Measurements from ENCODE around the gene DMGDH. TPM values are rescaled to one million over a fixed set of nuclear protein-coding genes. Genes with fewer than 3 reads are reported as not detected.

DMGDH gene
- total and polyA plus RNA-seq, 2 donors (not counting 1 experiment from before 2014, with no cell fraction given) = 0.47 to 0.63 TPM

- peak; percentile 66 for ATAC-seq (ENCODE audit: low read depth)
- TF ChIP-seq EZH2 (IDR thresholded peaks at IDR 0.05; ENCODE audit: borderline replicate concordance, insufficient read depth, low read depth, low read length, poor library complexity, severe bottlenecking) (no peak), CTCF (IDR thresholded peaks at IDR 0.05) (no peak)
- CTCF ChIA-PET = interaction anchor here (0.7 to 4.6 kb wide), 14 partner anchors 10 to 665 kb away, joined by 3 to 41 read pairs (median 4); partner anchors contain the start of gene SCAMP1
These were observed 84.3 kb downstream of the DMGDH start, which contains the start of gene ARSB for GRCh38 chr5:78985116-78985724. TSS of gene ARSB (minus strand) at chr5:78985310. CDS start at chr5:78985248, 62 bp downstream.

More at GRCh38 chr5:78985116-78985724, 84.3 kb downstream of the DMGDH start, which contains the start of gene ARSB:
- peak; percentile 88 for DNase-seq
- Mint-ChIP-seq H3K27ac (peak within 1 kb of the TSS; percentile 98), H3K4me3 (peak within 1 kb of the TSS; percentile 89), H3K4me1 (peaks cover 38% of the 10 kb centered on the region), H3K27me3 (no peaks in the 10 kb centered on the region), H3K9me3 (ENCODE audit: insufficient read depth) (no peaks in the 10 kb centered on the region)
- Histone ChIP-seq H3K4me2 (replicated peaks; ENCODE audit: low read depth, low read length, poor library complexity, severe bottlenecking) (peak within 1 kb of the TSS; percentile 79), H3K27me3 (replicated peaks in 1 of 4; ENCODE audit: control extremely low read depth in 1 of 4, control insufficient read depth in 3 of 4, insufficient read depth in 4 of 4, low read length in 3 of 4) (no peaks in the 10 kb centered on the region), H3K9me3 (ENCODE audit: control extremely low read depth in 1 of 3, control insufficient read depth in 2 of 3, insufficient read depth in 1 of 3, low read length in 2 of 3) (no peaks in the 10 kb centered on the region), H2AFZ (ENCODE audit: insufficient read depth, low read depth, low read length, poor library complexity, severe bottlenecking) (peak within 1 kb of the TSS; percentile 96), H3K4me1 (ENCODE audit: control insufficient read depth in 2 of 2, insufficient read depth in 2 of 2, low read length in 2 of 2) (peaks cover 18 to 24% of the 10 kb centered on the region in 2 donors), H3K27ac (ENCODE audit: low read length in 2 of 2) (peak within 1 kb of the TSS; percentile 67 to 89), H3K4me3 (ENCODE audit: control extremely low read depth in 1 of 5, extremely low read depth in 1 of 5, insufficient read depth in 1 of 5, low read depth in 2 of 5, low read length in 4 of 5) (peak within 1 kb of the TSS; percentile 44 to 85 (median 84)), H3K79me2 (ENCODE audit: control insufficient read depth, insufficient read depth, low read length) (peaks cover 15% of the 10 kb centered on the region), H3K9ac (ENCODE audit: low read length) (peak within 1 kb of the TSS; percentile 78), H4K20me1 (ENCODE audit: control insufficient read depth, insufficient read depth, low read length, poor library complexity, severe bottlenecking) (no peaks in the 10 kb centered on the region), H3K36me3 (replicated peaks in 1 of 2; ENCODE audit: control extremely low read depth in 1 of 2, control insufficient read depth in 1 of 2, extremely low read depth in 1 of 2, insufficient read depth in 2 of 2, low read length in 1 of 2) (no peaks in the 10 kb centered on the region)
- intact Hi-C loops (cut with micrococcal nuclease) = loop anchor here (2.0 to 10.0 kb wide), 12 partner anchors 36 to 1950 kb away; partner anchors contain the start of genes AGGF1, HOMER1, JMY and MTX3
- POLR2A ChIA-PET = interaction anchor here (0.5 to 1.4 kb wide), 6 partner anchors 251 to 1493 kb away, joined by 3 to 5 read pairs (median 4); partner anchors contain the start of genes AP3B1, JMY, SCAMP1 and WDR41
- under 1% methylated on average over 54 of the region's 57 CpGs for WGBS (ENCODE audit: insufficient coverage)
